ENCODE measurements around the gene BMAL1.
A peak's percentile ranks its signal among the peaks of the same experiment; 100 is the strongest.
"Not testable (repeated sequence)": the region's sequence is repeated elsewhere in the genome, so short reads cannot be mapped to it uniquely, and the experiment has no call there.

BMAL1 gene

GRCh38 chr11:13277768-13278608, at the start of gene BMAL1:
TSS of gene BMAL1 (plus strand) at chr11:13277790. CDS start at chr11:13354309, 76,519 bp downstream.
- DNase-seq (ENCODE audit: low read depth): peak; percentile 32

- DNase-seq (ENCODE audit: low read depth): no peak
These were observed 49.0 kb upstream of the BMAL1 start for GRCh38 chr11:13228572-13228971.

- DNase-seq (ENCODE audit: low read depth): no peak
These were observed 48.5 kb upstream of the BMAL1 start for GRCh38 chr11:13229136-13229535.

GRCh38 chr11:13229711-13230318, 47.8 kb upstream of the BMAL1 start:
- DNase-seq (ENCODE audit: low read depth): no peak

GRCh38 chr11:13233173-13233745, 44.3 kb upstream of the BMAL1 start:
- no peak for DNase-seq (ENCODE audit: low read depth)

GRCh38 chr11:13235895-13236294, 41.7 kb upstream of the BMAL1 start:
- DNase-seq (ENCODE audit: low read depth): no peak

- DNase-seq (ENCODE audit: low read depth): no peak
These were observed 41.0 kb upstream of the BMAL1 start for GRCh38 chr11:13236626-13237025.

- DNase-seq (ENCODE audit: low read depth): no peak
These were observed 39.8 kb upstream of the BMAL1 start for GRCh38 chr11:13237761-13238160.

- peak; percentile 54 for DNase-seq (ENCODE audit: low read depth)
These were observed 38.6 kb upstream of the BMAL1 start for GRCh38 chr11:13238879-13239514.

GRCh38 chr11:13242564-13242963, 35.0 kb upstream of the BMAL1 start:
- no peak for DNase-seq (ENCODE audit: low read depth)

- DNase-seq (ENCODE audit: low read depth): no peak
These were observed 29.8 kb upstream of the BMAL1 start for GRCh38 chr11:13247606-13248296.

GRCh38 chr11:13249177-13249576, 28.4 kb upstream of the BMAL1 start:
- no peak for DNase-seq (ENCODE audit: low read depth)

- DNase-seq (ENCODE audit: low read depth): no peak
These were observed 27.6 kb upstream of the BMAL1 start for GRCh38 chr11:13249992-13250391.

- DNase-seq (ENCODE audit: low read depth): no peak
These were observed 25.6 kb upstream of the BMAL1 start for GRCh38 chr11:13251966-13252365.

GRCh38 chr11:13252438-13252837, 25.2 kb upstream of the BMAL1 start:
- no peak for DNase-seq (ENCODE audit: low read depth)

GRCh38 chr11:13256216-13256615, 21.4 kb upstream of the BMAL1 start:
- DNase-seq (ENCODE audit: low read depth): no peak

- not testable (repeated sequence) for DNase-seq (ENCODE audit: low read depth)
These were observed 19.5 kb upstream of the BMAL1 start for GRCh38 chr11:13258061-13258460.

- DNase-seq (ENCODE audit: low read depth): no peak
These were observed 18.7 kb upstream of the BMAL1 start for GRCh38 chr11:13258855-13259254.

- no peak for DNase-seq (ENCODE audit: low read depth)
These were observed 18.2 kb upstream of the BMAL1 start for GRCh38 chr11:13259374-13259773.

- no peak for DNase-seq (ENCODE audit: low read depth)
These were observed 17.2 kb upstream of the BMAL1 start for GRCh38 chr11:13260201-13260962.

- DNase-seq (ENCODE audit: low read depth): no peak
These were observed 16.5 kb upstream of the BMAL1 start for GRCh38 chr11:13260963-13261588.
